Measurements from ENCODE around the gene KRTAP21-1.
"Not testable (repeated sequence)": the region's sequence is repeated elsewhere in the genome, so short reads cannot be mapped to it uniquely, and the experiment has no call there.

Gene KRTAP21-1

DNA sequence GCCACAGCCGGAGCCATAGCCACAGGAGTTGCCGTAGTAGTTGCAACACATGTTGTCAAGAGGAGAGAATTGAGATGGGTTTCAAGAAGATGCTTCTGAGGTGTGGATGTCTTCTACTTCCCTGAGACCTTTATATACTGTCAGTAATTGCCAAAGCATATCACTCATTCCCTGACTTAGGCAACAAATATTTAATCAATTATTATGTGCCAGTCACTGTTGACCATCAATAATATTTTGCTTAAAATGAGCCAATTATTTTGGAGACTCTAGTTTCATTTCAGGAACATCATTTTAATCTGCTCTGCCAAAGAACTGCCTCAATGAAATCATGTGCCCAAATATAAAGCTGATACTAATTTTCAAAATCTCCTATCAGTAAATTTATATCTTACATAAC lies at the start of gene KRTAP21-1:
Gene KRTAP21-1, minus strand, starts transcription at position 101 of the 400 bp plus-strand sequence. Its CDS starts 50 bp downstream, at position 51.
- DNase-seq = not testable (repeated sequence)

DNA sequence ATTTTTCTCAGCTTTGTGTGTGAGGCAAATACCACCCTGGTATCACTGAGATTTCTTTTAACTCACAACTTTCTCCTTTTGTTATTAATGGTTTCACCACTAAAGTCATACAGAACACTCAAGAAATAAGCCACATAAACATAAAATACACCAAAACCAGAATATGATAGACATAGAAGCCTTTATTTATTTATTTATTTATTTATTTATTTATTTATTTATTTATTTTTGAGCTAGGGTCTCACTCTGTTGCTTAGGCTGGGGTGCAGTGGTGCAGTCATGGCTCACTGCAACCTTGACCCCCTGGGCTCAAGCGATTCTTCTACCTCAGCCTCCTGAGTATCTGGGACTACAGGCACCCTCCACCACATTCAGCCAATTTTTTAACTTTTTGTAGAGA lies 45.4 kb upstream of the KRTAP21-1 start:
- DNase-seq = no peak

DNA sequence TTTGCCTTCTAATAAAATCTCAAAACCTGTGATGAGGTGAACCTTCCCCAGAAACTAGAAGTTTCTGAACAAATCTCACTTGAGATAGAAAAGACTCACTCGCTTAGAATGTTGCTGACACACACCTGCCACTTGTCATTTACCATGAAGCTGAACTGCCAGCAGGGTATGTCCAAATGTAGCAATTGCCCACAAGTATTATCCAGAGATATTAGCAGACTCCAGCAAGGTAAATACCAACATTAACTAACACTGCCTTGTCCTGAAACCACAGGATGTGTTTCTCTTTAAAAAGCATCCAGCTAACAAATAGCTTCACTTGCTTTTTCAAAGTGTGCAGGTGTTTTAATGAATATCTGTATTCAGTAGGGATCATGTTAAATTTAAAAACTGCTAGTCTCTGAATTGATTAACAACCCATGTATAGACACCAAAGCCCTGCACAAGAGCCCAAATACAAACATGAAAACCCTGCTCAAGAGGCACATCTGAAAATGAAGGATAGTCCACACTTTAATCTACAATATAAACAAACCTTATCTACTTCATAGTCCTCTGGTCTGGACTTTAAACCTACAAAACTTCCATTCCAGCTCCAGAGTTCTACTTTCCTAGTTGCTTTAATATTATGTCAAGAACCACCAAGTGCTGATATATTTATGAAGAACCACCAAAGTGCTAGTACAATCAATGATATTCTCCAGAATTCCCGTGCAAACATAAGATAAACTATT lies 38.5 kb upstream of the KRTAP21-1 start:
- DNase-seq = no peak

DNA sequence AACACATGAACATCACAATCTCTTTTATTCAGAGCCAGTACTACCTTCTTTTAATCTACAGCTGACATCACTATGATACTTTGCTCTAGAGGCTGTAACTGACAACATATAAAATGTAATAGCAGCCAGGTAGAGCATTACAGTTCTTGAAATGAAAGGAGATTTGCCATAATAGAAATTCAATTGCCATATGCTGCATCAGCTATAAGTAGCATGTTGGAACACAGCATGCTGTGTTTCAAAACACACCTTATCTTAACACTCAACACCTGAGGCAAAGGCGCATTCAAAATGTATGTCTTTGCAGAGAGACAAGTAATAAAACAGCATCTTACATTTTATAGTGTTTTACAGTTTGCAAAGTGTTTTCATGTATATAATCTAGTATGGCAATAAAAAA lies 24.0 kb upstream of the KRTAP21-1 start:
- no peak for DNase-seq

DNA sequence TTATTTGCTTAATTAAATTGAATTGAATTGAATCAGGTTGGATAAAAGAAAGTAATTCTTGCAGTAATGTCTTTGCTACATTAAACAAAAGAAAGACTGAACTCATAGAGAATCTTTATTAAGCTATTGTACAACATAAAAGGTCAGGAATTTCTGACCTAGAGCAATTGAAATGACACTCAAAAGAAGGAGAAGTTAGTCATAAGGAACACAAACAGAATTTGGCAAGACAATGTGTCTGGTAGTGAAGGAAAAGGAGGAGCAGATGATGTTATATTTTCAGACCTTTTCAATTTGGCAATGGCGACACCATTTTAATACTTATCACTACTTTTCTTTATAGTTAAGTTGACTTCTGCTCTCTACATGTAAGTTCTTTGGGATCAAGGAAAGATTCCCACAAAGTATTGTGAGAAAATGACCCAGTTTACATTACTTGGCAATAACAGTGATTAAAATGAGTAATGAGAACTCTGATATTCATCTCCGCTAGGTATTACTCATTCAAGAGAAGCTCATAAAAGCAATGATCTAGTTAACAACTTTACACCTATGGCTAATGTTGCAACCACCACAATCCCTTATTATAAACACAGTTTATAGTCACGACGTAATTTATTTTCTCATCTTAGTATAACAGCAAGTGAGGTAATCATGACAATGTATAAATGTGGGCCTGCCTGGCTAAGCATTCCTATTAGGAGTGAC lies 14.7 kb upstream of the KRTAP21-1 start:
- no peak for DNase-seq

DNA sequence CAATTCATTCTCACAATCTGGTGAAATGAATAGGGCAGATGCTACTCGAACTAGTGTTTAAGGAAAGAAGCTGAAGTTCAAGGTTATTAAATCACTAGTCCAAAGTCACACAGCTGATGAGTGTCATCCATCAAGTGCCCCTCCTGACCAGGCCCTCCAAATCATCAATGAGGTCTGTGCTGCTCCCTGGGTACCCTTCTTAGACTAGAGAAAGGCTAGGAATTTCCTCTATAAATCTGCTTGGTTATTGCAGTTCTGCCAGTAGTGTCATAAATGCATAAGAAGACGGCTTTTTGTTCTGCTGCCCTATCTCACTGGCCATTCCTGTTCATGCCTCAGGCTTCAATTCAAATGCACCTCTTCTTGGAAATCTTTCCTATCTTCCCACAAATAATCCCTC lies 5.5 kb upstream of the KRTAP21-1 start:
- DNase-seq = no peak

DNA sequence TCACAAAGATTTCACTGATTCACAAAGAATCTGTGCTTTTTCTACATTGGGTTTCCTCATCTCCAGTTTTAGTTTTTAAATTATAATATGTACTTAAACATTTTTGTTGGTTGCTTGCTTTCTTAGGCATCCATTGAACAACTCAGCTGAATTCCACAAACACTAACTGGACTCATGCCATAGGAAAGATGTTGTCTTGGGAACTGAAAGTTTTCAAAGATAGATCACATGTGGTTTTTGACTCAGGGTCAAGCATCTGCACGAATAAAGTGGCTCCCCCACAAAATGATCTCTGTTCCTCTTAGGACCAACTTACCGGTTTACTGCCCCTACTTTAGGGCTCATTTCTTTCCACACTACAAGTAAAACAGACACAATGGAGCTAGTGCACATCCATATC lies 3.1 kb upstream of the KRTAP21-1 start:
- DNase-seq = no peak

DNA sequence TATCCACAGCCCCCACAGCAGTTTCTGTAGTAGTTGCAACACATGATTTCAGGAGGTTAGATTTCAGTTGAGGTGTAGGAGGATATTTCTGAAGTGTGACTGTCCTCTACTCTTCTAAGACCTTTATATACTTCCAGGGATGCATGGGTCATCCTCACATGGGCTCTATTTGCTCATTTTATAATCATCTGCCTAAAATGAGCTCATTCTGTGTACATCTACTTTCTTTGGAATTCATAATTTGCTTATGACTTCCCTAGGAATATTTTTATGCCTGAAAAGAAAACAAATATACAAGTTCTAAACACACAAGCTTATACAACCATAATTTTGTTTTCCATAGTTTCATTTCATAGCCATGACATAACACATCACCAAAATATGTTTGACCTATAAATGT lies 8.1 kb downstream of the KRTAP21-1 start, which contains the start of gene KRTAP21-2:
Gene KRTAP21-2, minus strand, starts transcription at position 101 of the 400 bp plus-strand sequence. Its CDS starts 57 bp downstream, at position 44.
- DNase-seq = no peak

DNA sequence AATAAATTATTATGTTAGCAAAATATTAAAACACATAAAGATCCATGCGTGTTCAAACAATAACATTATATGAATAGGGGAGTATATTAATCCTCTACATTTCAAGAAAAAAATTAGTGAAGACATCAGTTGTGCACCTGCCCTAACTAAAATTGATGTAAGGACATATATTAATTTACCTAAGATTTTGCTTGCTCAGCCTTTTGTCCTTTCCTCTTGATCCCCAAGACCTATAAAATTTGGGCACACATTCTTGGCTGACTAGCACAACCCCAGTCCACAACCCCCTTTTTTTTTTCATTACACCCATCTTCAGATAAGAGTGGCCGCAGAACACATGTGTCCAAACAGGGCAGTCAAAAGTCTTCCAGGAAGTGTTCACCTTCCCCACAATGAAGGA lies 14.8 kb downstream of the KRTAP21-1 start:
- DNase-seq = no peak

DNA sequence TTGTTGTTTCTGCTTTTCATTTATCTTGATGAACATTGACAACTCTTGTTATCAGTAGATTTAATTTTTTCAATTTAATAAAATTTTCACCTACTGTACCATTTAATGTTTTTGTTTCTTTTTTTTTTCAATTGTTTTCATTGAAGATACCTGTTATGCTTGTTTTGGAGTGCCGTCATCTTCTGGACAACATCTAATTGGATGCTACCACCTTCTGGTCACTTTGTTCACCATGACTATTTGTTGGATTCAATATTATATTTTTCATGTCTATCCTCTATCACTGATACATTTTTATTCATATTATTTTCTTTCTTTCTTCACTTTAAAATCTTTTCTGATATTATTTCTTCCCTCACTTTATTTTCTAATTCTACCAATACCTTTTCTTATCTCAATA lies 22.2 kb downstream of the KRTAP21-1 start:
- DNase-seq = no peak

DNA sequence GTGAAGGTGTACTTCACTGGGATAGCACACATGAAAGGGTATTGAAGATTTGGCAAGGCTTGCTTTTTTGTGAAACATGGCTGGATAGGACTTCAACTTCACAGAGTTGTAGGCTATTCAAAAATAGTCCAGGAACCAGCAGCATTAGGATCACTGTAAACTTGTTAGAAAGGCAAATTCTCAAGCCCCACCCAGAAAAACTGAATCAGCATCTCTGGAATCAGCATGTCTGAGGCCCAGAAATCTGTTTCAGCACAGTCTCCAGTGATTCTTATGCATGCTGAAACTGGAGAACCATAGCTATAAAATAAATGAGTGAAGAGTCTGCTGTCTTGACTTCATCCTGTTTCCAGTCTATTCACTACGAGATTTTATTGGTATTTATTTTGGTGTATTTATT lies 28.5 kb downstream of the KRTAP21-1 start:
- DNase-seq = no peak

DNA sequence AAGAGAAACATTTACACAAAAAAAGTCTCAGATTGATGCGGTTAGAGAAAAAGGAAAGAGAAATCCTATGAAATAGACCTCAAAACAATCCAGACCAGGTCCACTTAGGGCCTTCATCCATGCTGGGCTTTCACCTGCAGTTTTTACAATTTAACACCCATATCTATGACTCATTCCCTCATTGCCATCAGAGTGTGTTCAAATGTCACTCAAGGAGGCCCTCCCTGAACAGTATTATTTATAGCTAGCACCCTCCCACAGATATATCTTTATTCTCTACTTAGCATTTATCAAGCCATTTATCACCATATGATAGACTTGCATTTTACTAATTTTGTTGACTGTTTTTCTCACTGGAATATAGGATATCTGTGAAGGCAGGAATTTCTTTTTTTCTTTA lies 35.8 kb downstream of the KRTAP21-1 start:
- DNase-seq = no peak

DNA sequence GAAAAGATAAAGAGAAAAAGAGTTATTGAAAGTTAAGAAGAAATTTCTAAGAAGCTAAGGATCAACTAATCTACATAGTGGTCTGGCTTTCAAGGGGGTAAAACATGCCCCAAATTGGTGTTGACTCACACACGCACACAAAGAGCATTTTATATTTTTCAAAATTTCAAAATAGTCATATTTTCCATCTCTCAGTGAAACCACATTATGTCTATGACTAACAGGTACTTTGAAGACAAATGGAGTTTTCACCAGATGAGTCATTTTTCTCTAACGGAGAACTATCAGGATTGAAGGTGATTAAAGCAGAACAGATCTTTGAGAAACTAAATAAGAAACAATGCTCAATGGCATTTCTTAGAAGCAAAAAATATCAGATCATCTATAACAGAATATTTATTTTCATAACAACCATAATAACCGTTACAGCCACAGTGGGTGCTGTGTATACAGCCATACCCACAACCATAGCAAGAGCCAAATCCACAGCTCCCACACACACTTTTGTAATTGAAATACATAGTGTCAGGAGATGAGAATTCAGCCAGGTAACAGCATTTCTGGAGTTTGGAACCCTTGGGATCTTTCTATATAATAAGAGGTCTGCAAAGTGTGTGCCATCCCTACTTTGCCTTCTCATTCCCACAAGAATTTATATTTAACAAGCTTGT lies 36.9 kb downstream of the KRTAP21-1 start, which contains the start of gene KRTAP21-3:
Gene KRTAP21-3, minus strand, starts transcription at position 539 of the 671 bp plus-strand sequence. Its CDS starts 18 bp downstream, at position 521.
- no peak for DNase-seq

DNA sequence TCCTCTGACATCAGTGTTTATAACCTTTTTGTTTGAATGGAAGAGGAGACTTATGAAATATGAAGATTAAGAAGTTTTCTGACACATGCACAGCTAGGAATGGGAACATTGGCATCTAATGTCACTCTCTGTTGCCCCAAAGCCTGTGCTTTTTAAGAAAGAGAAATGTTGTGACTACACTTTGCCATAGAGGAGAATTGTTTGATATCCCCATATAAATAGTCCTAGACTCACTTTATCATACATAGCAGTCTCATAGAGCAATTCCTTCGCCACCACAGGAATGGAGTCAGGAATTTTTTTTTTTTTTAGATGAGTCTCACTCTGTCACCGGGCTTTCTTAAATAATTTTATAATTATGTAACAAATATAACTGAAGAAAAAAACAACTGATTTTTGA lies 38.1 kb downstream of the KRTAP21-1 start:
- no peak for DNase-seq

DNA sequence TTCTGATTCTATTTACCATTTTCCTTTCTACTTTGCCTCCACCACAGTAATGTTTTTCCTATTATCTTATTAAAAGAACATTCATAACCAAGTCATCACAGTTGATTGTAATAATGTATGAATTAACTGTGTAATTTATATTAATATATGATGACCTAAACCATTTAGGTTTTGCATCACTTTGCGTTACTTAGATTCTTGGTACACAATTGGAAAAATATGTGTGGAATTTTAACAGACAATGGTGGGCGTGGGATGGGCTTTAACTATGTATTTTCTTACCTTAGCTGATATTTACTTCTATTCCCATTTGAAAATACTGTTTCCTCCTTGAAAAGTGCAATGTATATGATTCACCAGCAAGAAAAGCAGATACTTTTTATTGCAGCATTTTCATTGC lies 40.3 kb downstream of the KRTAP21-1 start:
- DNase-seq = no peak

DNA sequence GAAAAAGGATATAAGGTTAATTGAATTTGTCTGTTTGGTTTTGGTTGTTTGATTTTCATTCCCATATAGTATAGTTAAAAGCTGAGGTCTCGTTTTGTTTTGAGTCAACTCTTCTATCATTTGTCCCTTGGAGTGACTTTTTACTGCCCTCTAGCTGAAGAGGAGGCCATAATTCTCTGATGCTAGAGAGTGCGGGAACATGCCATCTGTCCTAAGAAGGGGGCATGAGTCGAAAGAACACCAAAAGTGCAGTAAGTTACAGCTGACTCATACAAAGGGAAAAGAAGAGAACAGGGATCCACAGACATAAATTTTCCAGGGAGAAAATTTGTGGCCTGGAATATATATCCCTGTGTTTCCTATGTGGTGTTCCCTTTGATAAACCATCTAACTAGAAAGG lies 40.8 kb downstream of the KRTAP21-1 start:
- DNase-seq = no peak

DNA sequence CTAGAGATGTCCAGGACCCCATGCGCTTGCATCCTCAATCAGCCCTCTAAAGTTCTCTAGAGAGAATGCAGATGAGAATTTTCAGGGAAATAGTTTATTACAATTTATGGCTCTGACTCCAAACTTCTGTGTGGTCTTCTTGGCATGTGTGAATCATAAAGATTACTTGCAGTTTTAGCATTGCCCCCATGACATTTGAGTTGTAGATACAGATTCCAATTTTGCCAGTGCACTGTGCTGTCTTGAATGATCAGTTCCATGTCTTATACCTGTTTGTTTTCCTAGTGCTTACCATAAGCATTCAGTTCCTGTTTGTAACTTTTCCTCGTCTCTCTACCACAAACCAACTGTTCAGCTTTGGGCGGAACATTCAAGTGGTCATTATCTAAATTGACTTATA lies 41.5 kb downstream of the KRTAP21-1 start:
- no peak for DNase-seq

DNA sequence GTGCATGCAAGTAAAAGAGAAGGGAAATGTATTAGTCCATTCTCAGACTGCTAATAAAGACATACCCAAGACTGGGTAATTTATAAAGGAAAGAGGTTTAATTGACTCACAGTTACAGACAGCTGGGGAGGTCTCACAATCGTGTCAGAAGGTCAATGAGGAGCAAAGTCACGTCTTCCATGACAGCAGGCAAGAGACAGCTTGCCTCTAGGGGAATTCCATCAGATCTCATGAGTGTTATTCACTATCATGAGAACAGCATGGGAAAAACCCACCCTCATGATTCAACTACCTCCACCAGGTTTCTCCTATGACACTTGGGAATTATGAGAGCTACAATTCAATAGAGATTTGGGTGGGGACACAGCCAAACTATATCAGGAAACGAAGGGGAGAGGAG lies 44.7 kb downstream of the KRTAP21-1 start:
- DNase-seq = no peak

DNA sequence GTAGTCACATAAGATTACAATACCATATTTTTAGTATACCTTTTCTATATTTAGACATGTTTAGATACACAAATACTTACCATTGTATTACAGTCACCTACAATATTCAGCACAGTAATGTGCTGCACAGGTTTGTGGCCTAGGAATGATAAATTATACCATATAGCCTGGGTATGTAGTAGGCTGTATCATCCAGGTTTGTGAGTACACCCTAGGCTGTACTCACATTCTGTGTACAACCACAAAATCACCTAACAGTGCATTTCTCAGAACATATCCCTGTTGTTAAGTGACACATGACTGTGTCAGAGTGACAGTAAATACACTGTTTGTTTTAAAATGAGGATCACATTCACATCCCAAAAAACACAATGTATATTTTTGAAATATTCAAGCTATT lies 47.8 kb downstream of the KRTAP21-1 start:
- no peak for DNase-seq
